ENCODE data around the gene SPATA3.

- TF ChIP-seq EZH2phosphoT487 (IDR thresholded peaks at IDR 0.05; ENCODE audit: low read depth): no peak
- TF ChIP-seq, protein P1, sequence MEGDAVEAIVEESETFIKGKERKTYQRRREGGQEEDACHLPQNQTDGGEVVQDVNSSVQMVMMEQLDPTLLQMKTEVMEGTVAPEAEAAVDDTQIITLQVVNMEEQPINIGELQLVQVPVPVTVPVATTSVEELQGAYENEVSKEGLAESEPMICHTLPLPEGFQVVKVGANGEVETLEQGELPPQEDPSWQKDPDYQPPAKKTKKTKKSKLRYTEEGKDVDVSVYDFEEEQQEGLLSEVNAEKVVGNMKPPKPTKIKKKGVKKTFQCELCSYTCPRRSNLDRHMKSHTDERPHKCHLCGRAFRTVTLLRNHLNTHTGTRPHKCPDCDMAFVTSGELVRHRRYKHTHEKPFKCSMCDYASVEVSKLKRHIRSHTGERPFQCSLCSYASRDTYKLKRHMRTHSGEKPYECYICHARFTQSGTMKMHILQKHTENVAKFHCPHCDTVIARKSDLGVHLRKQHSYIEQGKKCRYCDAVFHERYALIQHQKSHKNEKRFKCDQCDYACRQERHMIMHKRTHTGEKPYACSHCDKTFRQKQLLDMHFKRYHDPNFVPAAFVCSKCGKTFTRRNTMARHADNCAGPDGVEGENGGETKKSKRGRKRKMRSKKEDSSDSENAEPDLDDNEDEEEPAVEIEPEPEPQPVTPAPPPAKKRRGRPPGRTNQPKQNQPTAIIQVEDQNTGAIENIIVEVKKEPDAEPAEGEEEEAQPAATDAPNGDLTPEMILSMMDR (IDR thresholded peaks at IDR 0.05; ENCODE audit: low read depth, low read length): no peak
These were observed 53.5 kb downstream of the SPATA3 start for GRCh38 chr2:231049286-231050017.
